H1 (cell line): ENCODE data around the gene PLD6. TPM values are rescaled to one million over a fixed set of nuclear protein-coding genes. Genes with fewer than 3 reads are reported as not detected.

ENCODE experiments used
- CTCF ChIA-PET: fragments of 300-600 bp; sonication (Branson Sonifier 250); formaldehyde crosslinking; loops from one replicate; lab custom pipeline; 2021; ENCODE audit not compliant: partially characterized antibody; lab: Charles Lee
- POLR2A ChIA-PET: fragments of 300-600 bp; sonication (Branson Sonifier 250); formaldehyde crosslinking; loops from one replicate; lab custom pipeline; 2021; ENCODE audit warnings: inconsistent platforms; ENCODE audit not compliant: partially characterized antibody; lab: Charles Lee
- DNase-seq, 2 experiments: peaks; one replicate each; pipeline versions ENCODE4 v3.0.0 to v3.0.0-alpha.2; 2010 to 2022; ENCODE audit warnings: low spot score in 2 of 2, low read depth in 1 of 2, mixed read lengths in 1 of 2
- FAIRE-seq: peaks from 2 replicates; lab custom pipeline; 2011; peaks lifted over from hg19 to GRCh38; lab: Jason Lieb, UNC
- H2AFZ ChIP-seq: 2 replicates; pipeline ENCODE4 v1.8.1; 2012; ENCODE audit warnings: low read length, inconsistent platforms
- H2AK5ac ChIP-seq: 2 replicates; pipeline ENCODE4 v1.6.1; 2013; ENCODE audit warnings: low read depth, low read length
- H2BK120ac ChIP-seq: replicated peaks from 2 replicates; pipeline ENCODE3; 2013; ENCODE audit warnings: low read depth, low read length, inconsistent platforms
- H2BK12ac ChIP-seq: 2 replicates; pipeline ENCODE4 v1.6.1; 2013; ENCODE audit warnings: low read depth, low read length
- H2BK15ac ChIP-seq: 2 replicates; pipeline ENCODE4 v1.6.1; 2013; ENCODE audit warnings: low read length
- H2BK20ac ChIP-seq: 2 replicates; pipeline ENCODE4 v1.6.1; 2013; ENCODE audit warnings: low read length
- H2BK5ac ChIP-seq: 2 replicates; pipeline ENCODE4 v1.6.1; 2013; ENCODE audit warnings: low read depth, low read length
- H3K14ac ChIP-seq: 2 replicates; pipeline ENCODE4 v1.6.1; 2013; ENCODE audit warnings: inconsistent platforms; ENCODE audit not compliant: insufficient read length
- H3K18ac ChIP-seq: 2 replicates; pipeline ENCODE4 v1.6.1; 2013; ENCODE audit warnings: low read length; ENCODE audit errors: extremely low read depth
- H3K23ac ChIP-seq: 2 replicates; pipeline ENCODE4 v1.6.1; 2013; ENCODE audit warnings: inconsistent platforms; ENCODE audit not compliant: insufficient read length
- H3K23me2 ChIP-seq: 2 replicates; pipeline ENCODE4 v1.6.1; 2013; ENCODE audit warnings: low read depth, low read length
- H3K27ac ChIP-seq: 2 replicates; pipeline ENCODE4 v1.6.1; 2011; ENCODE audit warnings: low read depth, low read length, inconsistent platforms
- H3K27me3 ChIP-seq, 4 experiments: replicated peaks in 1 of 4; 1 replicate in 1 of 4; 2 replicates in 3 of 4; pipeline versions ENCODE4 v1.6.1 to v1.8.1; 2011 to 2013; ENCODE audit warnings: low read length in 3 of 4, mild to moderate bottlenecking in 3 of 4, inconsistent platforms in 2 of 4, mixed read lengths in 2 of 4, moderate library complexity in 1 of 4; ENCODE audit not compliant: control insufficient read depth in 3 of 4, insufficient read depth in 3 of 4; ENCODE audit errors: extremely low read depth in 1 of 4
- H3K36me3 ChIP-seq, 4 experiments: 2 replicates each; pipeline versions ENCODE4 v1.6.1 to v1.8.1; 2011 to 2013; ENCODE audit warnings: mild to moderate bottlenecking in 4 of 4, low read length in 3 of 4, moderate library complexity in 2 of 4, control low read depth in 1 of 4, inconsistent platforms in 1 of 4; ENCODE audit not compliant: insufficient read depth in 4 of 4, control insufficient read depth in 2 of 4
- H3K4ac ChIP-seq: replicated peaks from 2 replicates; pipeline ENCODE3; 2013; ENCODE audit warnings: low read length, low read depth, mixed read lengths, inconsistent platforms; ENCODE audit not compliant: insufficient read length
- H3K4me1 ChIP-seq, 4 experiments: replicated peaks in 1 of 4; 1 replicate in 1 of 4; 2 replicates in 3 of 4; pipeline versions ENCODE4 v1.6.1 to v1.8.1; 2011 to 2013; ENCODE audit warnings: low read length in 3 of 4, inconsistent platforms in 2 of 4, mixed read lengths in 1 of 4; ENCODE audit not compliant: insufficient read depth in 4 of 4, control insufficient read depth in 3 of 4
- H3K4me2 ChIP-seq, 2 experiments: 2 replicates each; pipeline versions ENCODE4 v1.6.1 to v1.8.1; 2011 to 2013; ENCODE audit warnings: low read depth in 2 of 2, low read length in 2 of 2, control low read depth in 1 of 2, inconsistent platforms in 1 of 2, mild to moderate bottlenecking in 1 of 2; ENCODE audit not compliant: insufficient read depth in 1 of 2
- H3K4me3 ChIP-seq, 4 experiments: fragments of 200-600, 300-600 bp in 1 of 4; sonication (generic), shearing (Covaris generic), sonication (Bioruptor Twin) in 1 of 4; 2 replicates each; pipeline versions ENCODE4 v1.5.1 to v1.8.1; 2011 to 2016; ENCODE audit warnings: low read length in 4 of 4, low read depth in 3 of 4, control low read depth in 2 of 4, inconsistent platforms in 2 of 4, mild to moderate bottlenecking in 2 of 4, mixed read lengths in 1 of 4, moderate library complexity in 1 of 4; ENCODE audit not compliant: insufficient read depth in 2 of 4; ENCODE audit errors: extremely low read depth in 1 of 4
- H3K56ac ChIP-seq: replicated peaks from 2 replicates; pipeline ENCODE3; 2013; ENCODE audit warnings: low read depth, mild to moderate bottlenecking, mixed read lengths, low read length, inconsistent platforms; ENCODE audit not compliant: insufficient read length
- H3K79me1 ChIP-seq: 2 replicates; pipeline ENCODE4 v1.6.1; 2013; ENCODE audit warnings: low read depth, low read length, control low read depth
- H3K79me2 ChIP-seq, 2 experiments: 2 replicates each; pipeline versions ENCODE4 v1.6.1 to v1.8.1; 2012 to 2013; ENCODE audit warnings: low read length in 2 of 2, mild to moderate bottlenecking in 2 of 2, inconsistent platforms in 1 of 2; ENCODE audit not compliant: insufficient read depth in 2 of 2, control insufficient read depth in 1 of 2
- H3K9ac ChIP-seq, 4 experiments: replicated peaks in 1 of 4; 1 replicate in 1 of 4; 2 replicates in 3 of 4; pipeline versions ENCODE4 v1.6.1 to v1.8.1; 2011 to 2013; ENCODE audit warnings: low read depth in 3 of 4, low read length in 3 of 4, control low read depth in 2 of 4, mild to moderate bottlenecking in 2 of 4, moderate library complexity in 2 of 4, inconsistent platforms in 1 of 4; ENCODE audit errors: extremely low read depth in 1 of 4
- H3K9me3 ChIP-seq, 2 experiments: 2 replicates each; pipeline versions ENCODE4 v1.6.1 to v1.8.1; 2012 to 2013; ENCODE audit warnings: mild to moderate bottlenecking in 2 of 2, moderate library complexity in 2 of 2, control low read depth in 1 of 2, inconsistent platforms in 1 of 2, low read depth in 1 of 2, low read length in 1 of 2, mixed read lengths in 1 of 2; ENCODE audit not compliant: insufficient read depth in 2 of 2
- H4K20me1 ChIP-seq, 2 experiments: replicated peaks in 1 of 2; 2 replicates each; pipeline versions ENCODE3 to v1.8.1; 2011 to 2013; ENCODE audit warnings: inconsistent platforms in 2 of 2, low read length in 2 of 2, mild to moderate bottlenecking in 1 of 2; ENCODE audit not compliant: insufficient read depth in 2 of 2, control insufficient read depth in 1 of 2
- H4K5ac ChIP-seq: 2 replicates; pipeline ENCODE4 v1.6.1; 2013; ENCODE audit warnings: low read length, low read depth, mixed read lengths, inconsistent platforms; ENCODE audit not compliant: insufficient read length
- H4K8ac ChIP-seq: 2 replicates; pipeline ENCODE4 v1.8.0; 2013; ENCODE audit warnings: mild to moderate bottlenecking, moderate library complexity, low read length, inconsistent platforms; ENCODE audit not compliant: insufficient read depth; ENCODE audit errors: extremely low read depth
- H4K91ac ChIP-seq: replicated peaks from 2 replicates; pipeline ENCODE3; 2013; ENCODE audit warnings: low read length, mixed read lengths, inconsistent platforms; ENCODE audit not compliant: insufficient read length
- GTF2F1 ChIP-seq: IDR thresholded peaks from 2 replicates; pipeline ENCODE4 v1.6.1; 2012; ENCODE audit warnings: low read depth, low read length, improper control_type of control experiment, borderline replicate concordance
- RBBP5 ChIP-seq: IDR thresholded peaks from 2 replicates; pipeline ENCODE4 v1.7.1; 2012; ENCODE audit warnings: low read depth, mild to moderate bottlenecking, inconsistent platforms, low read length, moderate library complexity, borderline replicate concordance
- RXRA ChIP-seq: IDR thresholded peaks from 2 replicates; pipeline ENCODE4 v1.6.1; 2011; ENCODE audit warnings: low read depth, mild to moderate bottlenecking, low read length, moderate library complexity; ENCODE audit not compliant: insufficient read depth
- SP2 ChIP-seq: IDR thresholded peaks from 2 replicates; pipeline ENCODE4 v1.6.1; 2012; ENCODE audit warnings: mild to moderate bottlenecking, low read length, inconsistent platforms
- WGBS, 2 experiments: shearing (Covaris generic) in 1 of 2; methylation state at CpG; one replicate each; pipeline versions ENCODE4 v1.1.6 to v1.1.7; 2013 to 2015; ENCODE audit warnings: low lambda C conversion rate in 2 of 2, mixed read lengths in 2 of 2, inconsistent platforms in 1 of 2, low coverage in 1 of 2, missing lambda C conversion rate in 1 of 2; ENCODE audit not compliant: insufficient replicate concordance in 2 of 2, insufficient coverage in 1 of 2, insufficient read length in 1 of 2; ENCODE audit errors: extremely low coverage in 1 of 2, missing lambda C conversion rate in 1 of 2; 5-methylcytosine and 5-hydroxymethylcytosine counted together
- polyA plus RNA-seq, 7 experiments: library from polyadenylated mRNA; depleted of rRNA in 3 of 7; stranded (reverse) in 5 of 7; unstranded in 2 of 7; fragments of >200 nt in 5 of 7; fragments of 200-250 nt in 2 of 7; gene quantifications; 1 replicate in 5 of 7; 2 replicates in 1 of 7; 4 replicates in 1 of 7; pipeline versions ENCODE4 v1.2.1 to v1.2.3, GENCODE V29; 2011 to 2013; ENCODE audit warnings: missing spikeins in 2 of 7, mixed read lengths in 2 of 7
- total RNA-seq: library from RNA; stranded (reverse); fragmentation: NEBNext Ultra II Directional; extraction: Animal tissue kit (Norgen Biotek cat#: 25700); gene quantifications from 2 replicates; pipeline ENCODE4 v1.2.1, GENCODE V29; 2021

Gene PLD6
- total and polyA plus RNA-seq, 2 of the 8 experiments (the other 6 are each of a cell fraction or from before 2014, with no cell fraction given) = 0.20 to 0.22 TPM

DNA sequence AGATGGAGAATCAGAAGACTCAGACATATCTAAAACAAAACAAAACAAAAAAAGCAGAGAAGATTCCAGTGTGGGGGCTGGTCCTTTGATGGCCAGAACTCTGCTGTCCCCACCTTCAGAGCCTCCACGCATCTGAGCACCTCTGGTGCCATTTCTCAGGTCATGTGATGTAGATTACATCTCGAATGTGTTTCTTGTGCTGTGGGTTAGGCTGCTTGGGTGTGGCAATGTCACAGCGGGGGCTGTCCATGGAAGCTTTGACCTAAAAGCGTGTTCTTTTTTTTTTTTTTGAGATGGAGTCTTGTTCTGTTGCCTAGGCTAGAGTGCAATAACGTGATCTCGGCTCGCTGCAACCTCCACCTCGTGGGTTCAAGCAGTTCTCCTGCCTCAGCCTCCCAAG lies 51.2 kb downstream of the PLD6 start:
- Histone ChIP-seq H3K9me3 (no peaks in the 10 kb centered on the region), H2AFZ (no peak overlapping the region), H4K5ac (no peak overlapping the region), H2BK15ac (no peak overlapping the region), H3K23me2 (no peaks in the 10 kb centered on the region), H3K14ac (no peak overlapping the region), H3K4ac (no peak overlapping the region), H3K4me3 (no peak overlapping the region), H3K56ac (no peak overlapping the region), H3K4me1 (no peaks in the 10 kb centered on the region), H3K4me2 (no peak overlapping the region), H3K36me3 (peaks cover 5 to 27% (median 16%) of the 10 kb centered on the region in 4 experiments; a peak in 7 of 8 replicates), H3K79me2 (no peaks in the 10 kb centered on the region), H2BK5ac (no peak overlapping the region), H2BK12ac (no peak overlapping the region), H3K27ac (no peak overlapping the region), H4K8ac (no peak overlapping the region), H4K20me1 (peaks cover 0 to 1% of the 10 kb centered on the region in 2 experiments), H3K9ac (no peak overlapping the region), H2BK120ac (no peak overlapping the region), H3K23ac (no peak overlapping the region), H3K18ac (no peak overlapping the region), H2BK20ac (no peak overlapping the region), H3K79me1 (no peaks in the 10 kb centered on the region), H3K27me3 (no peaks in the 10 kb centered on the region), H4K91ac (no peak overlapping the region), H2AK5ac (no peak overlapping the region)
- CTCF ChIA-PET = interaction anchor here (1.4 to 6.8 kb wide), 3 partner anchors 9 to 17 kb away, joined by 4 to 67 read pairs (median 10); no protein-coding TSS in a partner anchor
- FAIRE-seq (no peak), DNase-seq (no peak)
- WGBS, 2 experiments = 91% methylated on average over 8 of the region's 8 CpGs; no CpG with 5 or more reads in 1 of the 2 experiments
- TF ChIP-seq RXRA = no peak
- no peak for TF ChIP-seq RBBP5
- no peak for TF ChIP-seq SP2
- no peak for TF ChIP-seq GTF2F1
- POLR2A ChIA-PET = no interaction called here
